SJCRH30 (cell line): ENCODE measurements around the gene SERPINA5. TPM values are rescaled to one million over a fixed set of nuclear protein-coding genes. Genes with fewer than 3 reads are reported as not detected.

Experiments
- DNase-seq, 2 experiments: peaks; one replicate each; pipeline ENCODE4 v3.0.0-alpha.2; 2015 to 2020
- H3K27ac ChIP-seq: fragments of 250-450 bp; sonication (Bioruptor Pico); 2 replicates; pipeline ENCODE4 v1.5.1; 2020; ENCODE audit warnings: mild to moderate bottlenecking, moderate library complexity
- H3K27me3 ChIP-seq: fragments of 250-450 bp; sonication (Bioruptor Pico); 2 replicates; pipeline ENCODE4 v1.5.1; 2020; ENCODE audit warnings: mild to moderate bottlenecking, moderate library complexity
- H3K36me3 ChIP-seq: fragments of 250-450 bp; sonication (Bioruptor Pico); 2 replicates; pipeline ENCODE4 v1.5.1; 2020; ENCODE audit warnings: mild to moderate bottlenecking, moderate library complexity
- H3K4me1 ChIP-seq: fragments of 250-450 bp; sonication (Bioruptor Pico); 2 replicates; pipeline ENCODE4 v1.5.1; 2020; ENCODE audit warnings: mild to moderate bottlenecking, moderate library complexity
- H3K4me3 ChIP-seq: fragments of 250-450 bp; sonication (Bioruptor Pico); 2 replicates; pipeline ENCODE4 v1.5.1; 2020; ENCODE audit warnings: mild to moderate bottlenecking, moderate library complexity
- H3K9me3 ChIP-seq: fragments of 250-450 bp; sonication (Bioruptor Pico); replicated peaks from 2 replicates; pipeline ENCODE4 v1.5.1; 2020; ENCODE audit warnings: mild to moderate bottlenecking, moderate library complexity
- total RNA-seq: library from RNA; depleted of rRNA; stranded (reverse); fragments of >200 nt; shearing (Covaris generic); gene quantifications from 2 replicates; pipeline ENCODE4 v1.2.3, GENCODE V29; 2014

The SERPINA5 gene
- total RNA-seq, 1 experiment from 2014 or later, result 0.14 TPM

DNA sequence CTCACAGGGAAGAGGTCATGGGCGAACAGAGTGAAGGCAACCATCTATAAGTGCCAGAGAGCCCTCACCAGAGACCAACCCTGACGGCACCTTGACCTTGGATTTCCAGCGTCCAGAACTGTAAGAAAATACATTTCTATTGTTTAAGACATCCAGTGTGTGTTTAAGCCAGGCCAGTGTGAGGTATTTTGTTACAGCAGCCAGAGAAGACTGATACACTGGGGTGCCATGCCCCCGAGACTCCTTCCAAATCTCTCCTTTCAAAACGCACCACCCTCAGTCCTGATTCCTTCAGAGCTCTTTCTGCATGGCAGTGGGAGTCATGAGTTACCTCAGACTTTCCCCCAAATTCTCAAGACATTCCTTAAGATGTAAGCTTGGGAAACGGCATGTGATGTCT, 2.5 kb upstream of the SERPINA5 start:
- Histone ChIP-seq H3K27ac (no peak overlapping the region), H3K27me3 (no peaks in the 10 kb centered on the region), H3K4me1 (no peaks in the 10 kb centered on the region), H3K36me3 (no peaks in the 10 kb centered on the region), H3K9me3 (no peaks in the 10 kb centered on the region), H3K4me3 (no peak overlapping the region)
- no peak for DNase-seq

DNA sequence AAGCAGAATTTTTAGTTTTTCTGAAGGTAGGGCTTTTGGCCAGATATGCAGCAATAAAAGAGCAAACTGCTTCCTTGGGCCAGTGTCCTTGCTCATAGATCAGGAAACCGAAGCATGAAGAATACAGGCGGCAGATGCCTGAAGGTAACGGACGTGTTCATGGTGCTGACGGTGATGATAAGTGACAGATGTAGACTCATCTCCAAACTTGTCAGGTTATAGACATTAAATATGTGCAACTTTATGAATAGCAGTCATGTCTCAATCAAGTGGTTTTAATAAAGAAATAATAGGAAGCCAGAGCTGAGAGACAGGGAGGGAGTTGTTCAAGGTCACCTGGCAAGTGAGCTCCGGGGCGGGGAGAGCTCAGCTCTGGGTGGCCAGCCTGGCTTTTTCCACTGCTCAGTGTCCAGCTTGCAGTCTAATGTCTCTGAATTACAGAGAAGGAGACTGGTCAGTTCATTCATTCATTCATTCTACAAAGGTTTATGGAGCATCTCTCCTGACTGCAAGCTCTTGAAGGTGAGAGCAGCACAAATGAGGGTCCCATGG, 1.0 kb downstream of the SERPINA5 start:
- Histone ChIP-seq H3K27me3 (no peaks in the 10 kb centered on the region), H3K4me3 (no peak overlapping the region), H3K4me1 (no peaks in the 10 kb centered on the region), H3K9me3 (no peaks in the 10 kb centered on the region), H3K27ac (no peak overlapping the region), H3K36me3 (no peaks in the 10 kb centered on the region)
- no peak for DNase-seq

DNA sequence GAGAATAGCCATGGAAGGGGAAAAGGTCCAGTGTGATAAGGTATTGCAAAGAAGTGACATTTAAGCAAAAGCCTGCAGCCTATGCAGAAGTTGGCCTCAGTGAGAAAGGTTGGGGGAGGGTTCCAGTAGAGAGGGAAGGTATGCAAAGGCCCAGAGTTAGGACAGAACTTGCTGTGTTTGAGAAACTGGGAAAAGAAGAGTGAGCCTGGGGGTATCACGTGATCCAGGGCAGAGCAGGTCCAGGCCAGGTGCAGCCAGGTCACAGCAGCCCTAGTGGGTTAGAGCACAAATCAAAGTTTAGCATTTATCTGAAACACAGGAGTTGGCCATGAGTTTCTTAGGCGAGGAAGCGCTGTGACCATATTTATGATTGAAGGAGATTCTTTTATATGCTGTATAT, 1.6 kb downstream of the SERPINA5 start:
- H3K4me1 ChIP-seq, result no peaks in the 10 kb centered on the region
- H3K4me3 ChIP-seq, result no peak overlapping the region
- no peaks in the 10 kb centered on the region for H3K36me3 ChIP-seq
- no peak overlapping the region for H3K27ac ChIP-seq
- no peaks in the 10 kb centered on the region for H3K9me3 ChIP-seq
- no peaks in the 10 kb centered on the region for H3K27me3 ChIP-seq
- no peak for DNase-seq

DNA sequence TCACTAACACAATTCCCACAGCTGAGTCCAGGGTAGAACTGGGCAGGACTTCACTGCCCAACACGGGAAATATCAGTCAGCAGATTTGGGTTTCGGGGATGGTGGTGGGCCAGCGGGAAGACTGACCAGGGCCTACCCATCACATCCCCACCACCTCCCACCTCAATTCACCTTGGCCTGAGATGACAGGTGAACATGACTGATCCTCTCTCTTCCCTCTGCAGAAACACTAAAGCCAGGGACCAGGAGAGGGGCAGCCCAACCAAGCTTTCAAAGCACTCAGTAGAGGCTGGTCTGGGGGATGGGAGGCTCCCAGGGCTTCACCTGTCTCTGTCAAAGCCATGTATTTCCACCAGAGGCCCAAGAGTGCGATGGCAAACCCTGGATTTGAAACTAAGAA, 2.3 kb downstream of the SERPINA5 start:
- Histone ChIP-seq H3K4me3 (no peak overlapping the region), H3K36me3 (no peaks in the 10 kb centered on the region), H3K9me3 (no peaks in the 10 kb centered on the region)

DNA sequence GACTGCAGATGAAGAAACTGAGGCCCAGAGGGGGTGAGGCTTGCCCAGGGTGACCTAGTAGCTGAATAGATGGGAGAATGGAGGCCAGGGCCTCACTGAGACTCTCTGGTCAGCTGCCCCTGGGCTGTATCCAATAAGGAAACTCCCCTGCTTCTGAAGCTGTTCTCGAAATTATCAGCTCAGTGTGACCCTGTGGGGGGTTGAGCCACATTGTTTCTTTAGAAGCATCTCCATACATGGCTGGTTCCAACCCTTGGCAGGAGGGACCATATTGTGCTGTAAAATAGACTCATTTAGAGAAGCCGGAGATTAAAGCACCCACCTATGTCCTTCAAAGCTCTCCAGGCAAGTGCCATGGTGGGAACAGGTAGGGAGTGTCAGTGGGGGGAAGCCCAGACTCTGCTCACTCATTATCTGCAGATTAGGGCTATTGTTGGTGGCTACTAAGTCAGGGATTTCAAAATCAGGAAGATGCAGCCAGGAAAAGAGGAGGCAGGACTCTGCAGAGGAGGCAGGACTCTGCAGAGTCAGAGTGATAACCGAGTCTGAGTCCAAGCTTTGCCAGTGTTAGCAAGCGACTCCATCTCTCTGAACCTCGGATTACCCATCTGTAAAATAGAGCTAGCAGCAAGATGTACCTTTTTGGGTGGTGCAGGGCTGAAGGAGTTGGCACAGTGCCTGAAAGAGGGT, 3.5 kb downstream of the SERPINA5 start:
- no peak overlapping the region for H3K4me3 ChIP-seq
- H3K27ac ChIP-seq, result no peak overlapping the region
- H3K36me3 ChIP-seq, result no peaks in the 10 kb centered on the region
- H3K9me3 ChIP-seq, result no peaks in the 10 kb centered on the region
- DNase-seq, result no peak
- H3K27me3 ChIP-seq, result no peaks in the 10 kb centered on the region
- H3K4me1 ChIP-seq, result no peaks in the 10 kb centered on the region

More for the DNA sequence above, 2.3 kb downstream of the SERPINA5 start:
- H3K27me3 ChIP-seq, result no peaks in the 10 kb centered on the region
- no peaks in the 10 kb centered on the region for H3K4me1 ChIP-seq
- H3K27ac ChIP-seq, result no peak overlapping the region
- no peak for DNase-seq

DNA sequence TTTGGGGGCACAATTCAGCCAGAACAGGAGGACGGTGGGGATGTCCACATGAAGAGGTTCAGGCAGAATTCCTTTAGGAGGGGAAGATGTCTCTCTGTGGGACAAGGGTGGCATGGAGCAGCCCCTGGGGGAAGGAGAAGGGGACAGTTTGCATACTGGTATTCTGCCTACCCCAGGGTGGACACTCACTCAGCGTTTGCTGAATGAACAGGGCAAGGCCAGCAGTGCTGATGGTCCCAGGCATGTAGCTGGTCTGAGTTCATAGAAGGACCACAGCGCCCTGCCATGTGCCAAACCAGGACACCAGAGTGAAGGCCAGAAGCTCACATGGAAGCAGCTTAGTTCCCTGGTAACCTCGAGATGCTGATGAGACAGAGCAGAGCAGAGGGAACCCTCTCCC, 5.4 kb downstream of the SERPINA5 start:
- Histone ChIP-seq H3K9me3 (no peaks in the 10 kb centered on the region), H3K27ac (no peak overlapping the region), H3K36me3 (no peaks in the 10 kb centered on the region), H3K4me3 (no peak overlapping the region), H3K4me1 (no peaks in the 10 kb centered on the region), H3K27me3 (no peaks in the 10 kb centered on the region)
- DNase-seq, result no peak

DNA sequence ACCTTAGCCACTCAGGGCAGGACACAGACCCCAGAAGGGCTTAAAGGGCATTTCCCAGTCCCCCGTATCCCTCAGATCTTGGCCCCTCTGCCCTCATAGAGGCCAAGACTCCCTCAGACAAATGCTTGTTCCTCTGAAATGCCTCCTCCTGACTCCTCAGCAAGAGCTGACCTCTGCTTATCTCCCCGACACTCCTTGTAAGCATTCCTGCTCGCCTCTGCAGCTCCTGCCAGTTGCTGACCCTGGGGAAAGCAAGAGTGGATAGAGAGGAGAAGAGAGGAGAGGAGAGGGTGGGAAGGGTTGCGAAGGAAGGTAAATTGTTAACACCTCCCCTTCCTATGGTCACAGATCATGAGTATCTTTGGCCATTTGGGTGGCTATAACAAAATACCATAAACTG, 7.1 kb downstream of the SERPINA5 start:
- Histone ChIP-seq H3K27ac (no peak overlapping the region), H3K36me3 (no peaks in the 10 kb centered on the region), H3K9me3 (no peaks in the 10 kb centered on the region), H3K27me3 (no peaks in the 10 kb centered on the region), H3K4me3 (no peak overlapping the region), H3K4me1 (no peaks in the 10 kb centered on the region)
- DNase-seq, result no peak

DNA sequence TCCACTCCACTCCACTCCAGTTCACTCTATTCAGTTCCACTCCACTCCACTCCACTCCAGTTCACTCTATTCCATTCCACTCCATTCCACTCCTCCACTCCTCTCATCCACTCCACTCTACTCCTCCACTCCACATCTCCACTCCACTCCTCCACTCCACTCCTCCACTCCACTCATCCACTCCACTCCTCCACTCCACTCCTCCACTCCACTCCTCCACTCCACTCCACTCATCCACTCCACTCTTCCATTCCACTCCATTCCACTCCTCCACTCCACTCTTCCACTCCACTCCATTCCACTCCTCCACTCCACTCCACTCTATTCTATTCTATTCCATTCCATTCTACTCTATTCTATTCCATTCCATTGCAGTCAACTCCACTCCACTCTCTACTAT, 9.8 kb downstream of the SERPINA5 start:
- Histone ChIP-seq H3K9me3 (no peaks in the 10 kb centered on the region), H3K4me3 (no peak overlapping the region), H3K36me3 (no peaks in the 10 kb centered on the region), H3K27ac (no peak overlapping the region), H3K4me1 (no peaks in the 10 kb centered on the region), H3K27me3 (no peaks in the 10 kb centered on the region)
- no peak for DNase-seq

DNA sequence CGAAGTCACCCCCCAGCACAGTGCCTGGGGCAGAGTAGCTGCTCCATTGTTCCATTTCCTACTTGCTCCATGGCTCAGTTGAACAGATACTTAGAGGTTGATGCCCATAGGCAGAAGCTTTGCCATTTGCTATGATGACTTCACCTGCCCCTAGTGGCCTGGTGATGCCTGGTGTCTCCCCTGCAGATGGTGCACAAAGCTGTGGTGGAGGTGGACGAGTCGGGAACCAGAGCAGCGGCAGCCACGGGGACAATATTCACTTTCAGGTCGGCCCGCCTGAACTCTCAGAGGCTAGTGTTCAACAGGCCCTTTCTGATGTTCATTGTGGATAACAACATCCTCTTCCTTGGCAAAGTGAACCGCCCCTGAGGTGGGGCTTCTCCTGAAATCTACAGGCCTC, 10.6 kb downstream of the SERPINA5 start:
- Histone ChIP-seq H3K9me3 (no peaks in the 10 kb centered on the region), H3K27me3 (no peaks in the 10 kb centered on the region), H3K27ac (no peak overlapping the region), H3K4me3 (no peak overlapping the region), H3K4me1 (no peaks in the 10 kb centered on the region), H3K36me3 (no peaks in the 10 kb centered on the region)
- DNase-seq, result no peak

DNA sequence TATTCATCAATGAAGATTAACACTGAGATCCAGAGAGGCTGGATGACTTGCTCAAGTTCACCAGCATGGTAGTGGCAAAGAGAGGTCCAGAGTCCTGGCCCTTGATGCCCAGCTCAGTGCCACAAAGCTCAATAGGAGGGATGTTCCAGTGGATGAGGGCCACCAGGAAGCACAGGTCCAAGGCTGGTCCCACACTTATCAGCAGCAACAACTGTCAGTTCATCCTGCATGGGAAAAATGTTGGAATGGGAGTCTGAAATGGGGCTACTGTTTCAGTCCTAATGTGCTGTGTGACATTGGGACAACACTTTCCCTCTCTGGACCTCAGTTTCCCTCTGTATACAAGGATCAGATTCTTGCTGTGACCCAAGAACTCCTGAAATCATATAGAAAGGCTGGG, 11.2 kb downstream of the SERPINA5 start:
- no peaks in the 10 kb centered on the region for H3K27me3 ChIP-seq
- DNase-seq, result no peak

DNA sequence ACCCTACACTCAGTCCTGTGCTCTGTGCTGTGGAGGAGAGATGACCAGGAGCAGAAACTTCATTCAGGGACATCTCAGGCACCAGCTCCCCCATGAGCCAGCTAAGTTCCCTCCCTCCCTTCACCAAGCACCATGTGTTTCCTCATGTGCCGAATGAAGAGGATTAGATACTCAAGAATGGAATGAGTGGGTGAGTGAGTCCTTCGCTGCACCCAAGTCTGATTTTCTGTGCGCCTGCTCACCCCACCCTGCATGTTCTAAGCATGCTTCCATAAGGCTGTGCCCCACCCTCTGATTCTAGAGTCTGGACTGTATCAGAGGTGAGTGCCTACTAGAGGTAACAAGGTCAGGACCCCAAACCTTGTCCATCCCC, 12.1 kb downstream of the SERPINA5 start:
- H3K27ac ChIP-seq, result no peak overlapping the region
- no peaks in the 10 kb centered on the region for H3K27me3 ChIP-seq
- H3K4me3 ChIP-seq, result no peak overlapping the region
- H3K36me3 ChIP-seq, result no peaks in the 10 kb centered on the region
- no peaks in the 10 kb centered on the region for H3K4me1 ChIP-seq
- H3K9me3 ChIP-seq, result no peaks in the 10 kb centered on the region
- DNase-seq, result no peak

More for the DNA sequence above, 11.2 kb downstream of the SERPINA5 start:
- no peaks in the 10 kb centered on the region for H3K36me3 ChIP-seq
- H3K27ac ChIP-seq, result no peak overlapping the region
- H3K9me3 ChIP-seq, result no peaks in the 10 kb centered on the region
- H3K4me1 ChIP-seq, result no peaks in the 10 kb centered on the region
- no peak overlapping the region for H3K4me3 ChIP-seq

DNA sequence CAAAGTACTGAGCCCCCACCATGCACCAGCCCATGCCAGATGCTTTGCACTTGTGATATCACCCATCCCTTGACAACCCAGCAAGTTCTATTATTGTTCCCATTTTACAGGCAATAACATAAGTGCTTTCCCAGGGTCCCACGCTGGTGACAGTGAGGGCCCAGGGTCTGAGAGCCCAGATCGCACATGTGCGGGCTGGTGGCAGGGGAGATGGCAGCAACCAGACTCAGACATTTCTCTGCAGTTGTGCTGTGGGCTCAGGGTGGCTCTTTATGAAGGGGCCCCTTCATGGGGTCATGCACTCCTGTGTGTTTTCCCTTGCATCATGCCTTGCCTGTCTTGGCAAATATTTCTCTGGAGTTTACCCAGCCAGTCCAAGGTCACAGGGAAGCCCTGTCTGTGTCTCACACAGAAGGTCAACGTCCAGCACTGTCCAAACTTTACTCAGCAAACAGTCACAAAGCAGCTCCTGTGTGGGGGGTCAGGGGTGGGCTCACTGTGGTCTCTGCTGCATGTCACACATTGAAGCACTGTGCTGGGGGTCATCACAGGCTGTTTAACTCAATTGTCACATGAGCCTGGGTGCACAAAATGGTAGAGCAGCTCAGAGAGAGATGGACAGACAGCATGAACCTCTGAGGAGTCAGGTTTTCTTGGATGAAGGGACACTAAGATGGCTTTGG, 12.7 kb downstream of the SERPINA5 start:
- no peak overlapping the region for H3K27ac ChIP-seq
- H3K27me3 ChIP-seq, result no peaks in the 10 kb centered on the region
- H3K9me3 ChIP-seq, result no peaks in the 10 kb centered on the region
- peaks cover 3% of the 10 kb centered on the region; the same call in 1 of the 2 replicates for H3K4me1 ChIP-seq
- no peak for DNase-seq
- H3K36me3 ChIP-seq, result no peaks in the 10 kb centered on the region
- no peak overlapping the region for H3K4me3 ChIP-seq

DNA sequence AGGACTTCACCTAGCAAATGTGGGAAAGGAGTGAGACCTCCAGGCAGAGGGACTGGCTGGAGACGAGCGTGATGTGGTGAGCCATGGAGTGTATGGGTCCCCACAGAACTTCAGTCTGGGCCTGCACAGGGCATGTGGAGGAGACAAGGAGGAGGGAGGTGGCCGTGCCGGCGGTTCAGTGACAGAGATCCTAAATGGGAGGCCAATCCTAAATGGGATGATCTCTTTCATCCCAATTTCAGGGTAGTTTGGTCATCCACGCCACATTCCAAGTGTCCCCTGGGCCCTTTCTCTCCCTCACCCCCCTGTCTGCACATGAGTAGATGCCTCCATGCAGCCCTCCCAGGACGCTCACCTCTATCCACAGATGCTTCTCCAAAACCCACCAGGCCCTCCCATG, 13.2 kb downstream of the SERPINA5 start:
- Histone ChIP-seq H3K4me1 (peaks cover 5% of the 10 kb centered on the region; the same call in 1 of the 2 replicates), H3K9me3 (no peaks in the 10 kb centered on the region), H3K27me3 (no peaks in the 10 kb centered on the region), H3K36me3 (no peaks in the 10 kb centered on the region), H3K27ac (no peak overlapping the region), H3K4me3 (no peak overlapping the region)
- DNase-seq, result no peak

DNA sequence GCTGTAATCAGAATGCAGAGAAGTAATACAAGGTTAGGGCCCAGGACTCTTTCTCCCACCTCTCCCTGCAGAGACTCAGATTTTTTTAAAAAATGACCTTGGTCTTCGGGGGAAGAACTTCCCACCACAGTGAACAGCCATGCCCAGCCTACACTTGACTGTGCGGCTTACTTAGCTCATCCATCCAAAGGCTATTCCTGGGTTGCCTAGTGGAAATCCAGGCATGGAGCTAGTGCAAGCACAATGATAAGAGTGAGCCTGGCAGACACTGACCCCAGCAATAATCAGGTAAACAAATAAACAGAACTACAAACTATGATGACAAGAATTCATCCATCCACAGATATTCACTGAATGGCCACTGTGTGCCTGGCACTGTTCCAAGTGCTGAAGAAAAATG, 14.7 kb downstream of the SERPINA5 start:
- H3K36me3 ChIP-seq, result no peaks in the 10 kb centered on the region
- no peak for DNase-seq
- no peaks in the 10 kb centered on the region for H3K9me3 ChIP-seq
- no peak overlapping the region for H3K27ac ChIP-seq
- H3K27me3 ChIP-seq, result no peaks in the 10 kb centered on the region
- H3K4me3 ChIP-seq, result no peak overlapping the region
- peaks cover 6% of the 10 kb centered on the region; the same call in 1 of the 2 replicates for H3K4me1 ChIP-seq

DNA sequence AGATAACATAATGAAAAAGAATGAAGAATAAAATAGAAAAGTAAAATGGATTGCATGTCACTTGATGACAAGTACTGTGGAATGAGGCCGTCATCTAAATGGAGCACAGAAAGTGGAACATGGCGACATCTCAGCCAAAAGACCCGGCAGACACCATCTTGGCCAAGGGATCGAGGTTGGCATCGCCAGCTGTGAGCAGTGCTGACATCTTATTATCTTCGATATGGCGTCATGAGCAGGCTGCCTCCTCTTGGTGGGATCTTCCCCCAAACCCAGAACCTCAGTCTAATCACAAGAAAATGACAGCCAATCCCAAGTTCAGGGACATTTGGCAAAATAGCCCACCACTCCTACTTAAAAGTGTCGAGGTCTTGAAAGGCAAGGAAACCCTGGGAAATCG, 15.1 kb downstream of the SERPINA5 start:
- Histone ChIP-seq H3K27ac (no peak overlapping the region), H3K9me3 (no peaks in the 10 kb centered on the region), H3K27me3 (no peaks in the 10 kb centered on the region), H3K36me3 (no peaks in the 10 kb centered on the region), H3K4me1 (peaks cover 6% of the 10 kb centered on the region; the same call in 1 of the 2 replicates), H3K4me3 (no peak overlapping the region)
- DNase-seq, result no peak
